Measurements from ENCODE around the gene SERPINA1. TPM values are rescaled to one million over a fixed set of nuclear protein-coding genes. Genes with fewer than 3 reads are reported as not detected.

Gene SERPINA1
- total and polyA plus RNA-seq, 10 of the 15 experiments (the other 5 are each of a cell fraction or from before 2014, with no cell fraction given) = 0.16 to 6.6 (median 0.53) TPM

GRCh38 chr14:94395282-94395887 lies 7.0 kb upstream of the SERPINA1 start:
- RAD21 ChIA-PET (ENCODE audit: unreplicated experiment) = no interaction called here
- H3K9ac ChIP-seq (ENCODE audit: control insufficient read depth, insufficient read depth, low read length) = no peak overlapping the region
- TF ChIP-seq MTA2 (IDR thresholded peaks at IDR 0.05; ENCODE audit: low read depth) = no peak
- no peak for TF ChIP-seq ZBED1 (IDR thresholded peaks at IDR 0.05; ENCODE audit: borderline replicate concordance)
- TF ChIP-seq SUZ12 (IDR thresholded peaks at IDR 0.05; ENCODE audit: unreplicated experiment) = no peak
- TF ChIP-seq, protein P1, sequence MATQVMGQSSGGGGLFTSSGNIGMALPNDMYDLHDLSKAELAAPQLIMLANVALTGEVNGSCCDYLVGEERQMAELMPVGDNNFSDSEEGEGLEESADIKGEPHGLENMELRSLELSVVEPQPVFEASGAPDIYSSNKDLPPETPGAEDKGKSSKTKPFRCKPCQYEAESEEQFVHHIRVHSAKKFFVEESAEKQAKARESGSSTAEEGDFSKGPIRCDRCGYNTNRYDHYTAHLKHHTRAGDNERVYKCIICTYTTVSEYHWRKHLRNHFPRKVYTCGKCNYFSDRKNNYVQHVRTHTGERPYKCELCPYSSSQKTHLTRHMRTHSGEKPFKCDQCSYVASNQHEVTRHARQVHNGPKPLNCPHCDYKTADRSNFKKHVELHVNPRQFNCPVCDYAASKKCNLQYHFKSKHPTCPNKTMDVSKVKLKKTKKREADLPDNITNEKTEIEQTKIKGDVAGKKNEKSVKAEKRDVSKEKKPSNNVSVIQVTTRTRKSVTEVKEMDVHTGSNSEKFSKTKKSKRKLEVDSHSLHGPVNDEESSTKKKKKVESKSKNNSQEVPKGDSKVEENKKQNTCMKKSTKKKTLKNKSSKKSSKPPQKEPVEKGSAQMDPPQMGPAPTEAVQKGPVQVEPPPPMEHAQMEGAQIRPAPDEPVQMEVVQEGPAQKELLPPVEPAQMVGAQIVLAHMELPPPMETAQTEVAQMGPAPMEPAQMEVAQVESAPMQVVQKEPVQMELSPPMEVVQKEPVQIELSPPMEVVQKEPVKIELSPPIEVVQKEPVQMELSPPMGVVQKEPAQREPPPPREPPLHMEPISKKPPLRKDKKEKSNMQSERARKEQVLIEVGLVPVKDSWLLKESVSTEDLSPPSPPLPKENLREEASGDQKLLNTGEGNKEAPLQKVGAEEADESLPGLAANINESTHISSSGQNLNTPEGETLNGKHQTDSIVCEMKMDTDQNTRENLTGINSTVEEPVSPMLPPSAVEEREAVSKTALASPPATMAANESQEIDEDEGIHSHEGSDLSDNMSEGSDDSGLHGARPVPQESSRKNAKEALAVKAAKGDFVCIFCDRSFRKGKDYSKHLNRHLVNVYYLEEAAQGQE (IDR thresholded peaks at IDR 0.05; ENCODE audit: low read depth, low read length) = no peak
- no peak for TF ChIP-seq TAF1 (IDR thresholded peaks at IDR 0.05; ENCODE audit: borderline replicate concordance, low read depth, low read length)
- no peak for TF ChIP-seq FOS (IDR thresholded peaks at IDR 0.05; ENCODE audit: borderline replicate concordance, extremely low read depth, insufficient read length)
- TF ChIP-seq WRNIP1 (IDR thresholded peaks at IDR 0.05; ENCODE audit: borderline replicate concordance, low read depth, low read length) = no peak
- no peak for TF ChIP-seq MXI1 (IDR thresholded peaks at IDR 0.05; ENCODE audit: low read depth, low read length)
- TF ChIP-seq POLR2AphosphoS5 (IDR thresholded peaks at IDR 0.05; ENCODE audit: low read length) = no peak
- no peak for TF ChIP-seq MYC (IDR thresholded peaks at IDR 0.05; ENCODE audit: insufficient read depth, insufficient read length, insufficient replicate concordance, low read length, severe bottlenecking)
- no peak for TF ChIP-seq SMAD5 (IDR thresholded peaks at IDR 0.05; ENCODE audit: low read depth)
- TF ChIP-seq BCL11A (IDR thresholded peaks at IDR 0.05; ENCODE audit: low read depth, low read length) = no peak
- no peak for TF ChIP-seq NR2C1 (IDR thresholded peaks at IDR 0.05)
- no peak for TF ChIP-seq BRCA1 (IDR thresholded peaks at IDR 0.05; ENCODE audit: low read depth, low read length)
- TF ChIP-seq NRF1 (conservative IDR thresholded peaks at IDR 0.05; ENCODE audit: low read depth, low read length) = no peak
- no peak for TF ChIP-seq PAX5 (IDR thresholded peaks at IDR 0.05; ENCODE audit: borderline replicate concordance, low read depth, low read length)
- no peak for TF ChIP-seq ASH2L (IDR thresholded peaks at IDR 0.05; ENCODE audit: borderline replicate concordance, low read depth)
- no peak for TF ChIP-seq TCF12 (IDR thresholded peaks at IDR 0.05; ENCODE audit: low read depth, low read length)
- TF ChIP-seq SREBF1 (IDR thresholded peaks at IDR 0.05; ENCODE audit: low read length) = no peak
- TF ChIP-seq MYB (IDR thresholded peaks at IDR 0.05; ENCODE audit: borderline replicate concordance, low read depth, low read length) = no peak
- no peaks in the 10 kb centered on the region; the same call in 1 of the 2 replicates for H3K4me1 ChIP-seq (ENCODE audit: control insufficient read depth, insufficient read depth, low read length)
- H3K4me3 ChIP-seq = no peak overlapping the region
- FAIRE-seq (no peak), DNase-seq (ENCODE audit: low read depth, low spot score) (no peak), ATAC-seq (no peak)
- no peaks in the 10 kb centered on the region; the same call in 1 of the 2 replicates for H4K20me1 ChIP-seq (ENCODE audit: control insufficient read depth, insufficient read depth)
- 49% methylated on average over 4 of the region's 4 CpGs for WGBS (ENCODE audit: insufficient coverage, insufficient replicate concordance, low lambda C conversion rate, missing lambda C conversion rate)
- no peak overlapping the region for H3K27ac ChIP-seq (ENCODE audit: control insufficient read depth, insufficient read depth)
- peaks cover 0 to 4% of the 10 kb centered on the region in 2 experiments; a peak in 1 of 4 replicates for H3K27me3 ChIP-seq (replicated peaks in 1 of 2; ENCODE audit: control insufficient read depth in 2 of 2, insufficient read depth in 2 of 2, low read length in 1 of 2)
- H2AFZ ChIP-seq (ENCODE audit: control insufficient read depth, low read depth, low read length) = no peak overlapping the region
- in situ Hi-C loops (cut with MboI) = no loop called here
- CTCF ChIA-PET = no interaction called here
- SMC1A ChIA-PET (ENCODE audit: uncharacterized antibody, unreplicated experiment) = no interaction called here
- no peaks in the 10 kb centered on the region for H3K9me3 ChIP-seq (replicated peaks; ENCODE audit: control insufficient read depth, insufficient read depth, low read length)
- H3K36me3 ChIP-seq (ENCODE audit: control insufficient read depth in 2 of 2, insufficient read depth in 2 of 2, low read length in 1 of 2) = no peaks in the 10 kb centered on the region
- H3K4me2 ChIP-seq (ENCODE audit: control insufficient read depth, insufficient read depth) = no peak overlapping the region
- POLR2A ChIA-PET = no interaction called here
- no peaks in the 10 kb centered on the region for H3K79me2 ChIP-seq (ENCODE audit: control insufficient read depth, insufficient read depth, low read length)
- BruUV-seq (replicated peaks) = no TSS peak
- intact Hi-C loops (cut with micrococcal nuclease; ENCODE audit: unreplicated experiment) = no loop called here
